Neural crest cell (in vitro differentiated cells): ENCODE results near the gene MGAT5B. TPM values are rescaled to one million over a fixed set of nuclear protein-coding genes. Genes with fewer than 3 reads are reported as not detected.

Experiments
- DNase-seq: peaks from one replicate; pipeline ENCODE4 v3.0.0; 2021; ENCODE audit warnings: low read depth, mixed read lengths, low spot score
- H3K27ac Mint-ChIP-seq: one replicate; pipeline ENCODE4 v1.8.0; 2021; ENCODE audit warnings: mild to moderate bottlenecking, mixed read lengths; ENCODE audit not compliant: unreplicated experiment
- H3K27me3 Mint-ChIP-seq: 2 replicates; pipeline ENCODE4 v1.8.0; 2021; ENCODE audit warnings: low read depth, mild to moderate bottlenecking, mixed read lengths
- H3K36me3 Mint-ChIP-seq: 2 replicates; pipeline ENCODE4 v1.8.0; 2021; ENCODE audit warnings: low read depth, mild to moderate bottlenecking, mixed read lengths
- H3K4me1 Mint-ChIP-seq: 2 replicates; pipeline ENCODE4 v1.8.0; 2021; ENCODE audit warnings: mixed read lengths
- H3K4me3 Mint-ChIP-seq: one replicate; pipeline ENCODE4 v1.8.0; 2021; ENCODE audit warnings: mild to moderate bottlenecking, mixed read lengths
- H3K9me3 Mint-ChIP-seq: 2 replicates; pipeline ENCODE4 v1.8.0; 2021; ENCODE audit warnings: mixed read lengths
- CTCF ChIP-seq: fragments of 200-600 bp; sonication (generic); conservative IDR thresholded peaks from 2 replicates; pipeline ENCODE4 v1.5.0; 2021; ENCODE audit warnings: antibody characterized with exemption, mild to moderate bottlenecking
- total RNA-seq: library from RNA; stranded (reverse); gene quantifications from 2 replicates; pipeline ENCODE4 v1.2.1, GENCODE V29; 2021

The MGAT5B gene
- total RNA-seq, 1 donor from 2014 or later = 14.6 TPM

GRCh38 chr17:76904116-76904515, 35.9 kb downstream of the MGAT5B start:
- H3K9me3 Mint-ChIP-seq = no peaks in the 10 kb centered on the region
- TF ChIP-seq CTCF = no peak
- H3K36me3 Mint-ChIP-seq = peaks cover 5% of the 10 kb centered on the region
- no peak for DNase-seq
- no peaks in the 10 kb centered on the region for H3K27me3 Mint-ChIP-seq
- H3K27ac Mint-ChIP-seq = no peak overlapping the region
- no peaks in the 10 kb centered on the region for H3K4me1 Mint-ChIP-seq
- H3K4me3 Mint-ChIP-seq = no peak overlapping the region

GRCh38 chr17:76905036-76905435, 36.8 kb downstream of the MGAT5B start:
- Mint-ChIP-seq H3K36me3 (peaks cover 7% of the 10 kb centered on the region), H3K9me3 (no peaks in the 10 kb centered on the region), H3K27ac (no peak overlapping the region), H3K4me1 (no peaks in the 10 kb centered on the region), H3K27me3 (no peaks in the 10 kb centered on the region), H3K4me3 (no peak overlapping the region)
- TF ChIP-seq CTCF = no peak
- DNase-seq = no peak

GRCh38 chr17:76905836-76906235, 37.6 kb downstream of the MGAT5B start:
- Mint-ChIP-seq H3K27ac (no peak overlapping the region), H3K27me3 (no peaks in the 10 kb centered on the region), H3K4me1 (no peaks in the 10 kb centered on the region), H3K9me3 (no peaks in the 10 kb centered on the region), H3K36me3 (peaks cover 7% of the 10 kb centered on the region), H3K4me3 (no peak overlapping the region)
- no peak for DNase-seq
- TF ChIP-seq CTCF = no peak

GRCh38 chr17:76906463-76906862, 38.3 kb downstream of the MGAT5B start:
- Mint-ChIP-seq H3K36me3 (peaks cover 7% of the 10 kb centered on the region), H3K4me3 (no peak overlapping the region), H3K27me3 (no peaks in the 10 kb centered on the region), H3K4me1 (no peaks in the 10 kb centered on the region), H3K9me3 (no peaks in the 10 kb centered on the region), H3K27ac (peak overlapping the region; percentile 36)
- TF ChIP-seq CTCF = no peak
- DNase-seq = no peak

GRCh38 chr17:76907352-76907751, 39.1 kb downstream of the MGAT5B start:
- peaks cover 7% of the 10 kb centered on the region for H3K36me3 Mint-ChIP-seq
- H3K27ac Mint-ChIP-seq = no peak overlapping the region
- DNase-seq = no peak
- no peaks in the 10 kb centered on the region for H3K4me1 Mint-ChIP-seq
- no peaks in the 10 kb centered on the region for H3K27me3 Mint-ChIP-seq
- no peaks in the 10 kb centered on the region for H3K9me3 Mint-ChIP-seq
- no peak for TF ChIP-seq CTCF
- no peak overlapping the region for H3K4me3 Mint-ChIP-seq
